A673 (cell line): Measurements from ENCODE around the gene MAP4K5.

Experiments used
- EZH2 ChIP-seq: fragments of 200-600 bp; sonication (generic); IDR thresholded peaks from 2 replicates; pipeline ENCODE4 v1.6.1; 2017; ENCODE audit warnings: borderline replicate concordance, low read depth, mild to moderate bottlenecking, mixed read lengths, antibody characterized with exemption, low read length; ENCODE audit not compliant: poor library complexity, severe bottlenecking
- TF ChIP-seq, protein P1 (sequence below): fragments of 300-800, 200-600 bp; sonication (generic); conservative IDR thresholded peaks from 2 replicates; pipeline ENCODE4 v1.5.1; 2017; ENCODE audit warnings: low read depth, mild to moderate bottlenecking, antibody characterized with exemption, low read length, moderate library complexity, mixed read lengths

- TF ChIP-seq, protein P1, sequence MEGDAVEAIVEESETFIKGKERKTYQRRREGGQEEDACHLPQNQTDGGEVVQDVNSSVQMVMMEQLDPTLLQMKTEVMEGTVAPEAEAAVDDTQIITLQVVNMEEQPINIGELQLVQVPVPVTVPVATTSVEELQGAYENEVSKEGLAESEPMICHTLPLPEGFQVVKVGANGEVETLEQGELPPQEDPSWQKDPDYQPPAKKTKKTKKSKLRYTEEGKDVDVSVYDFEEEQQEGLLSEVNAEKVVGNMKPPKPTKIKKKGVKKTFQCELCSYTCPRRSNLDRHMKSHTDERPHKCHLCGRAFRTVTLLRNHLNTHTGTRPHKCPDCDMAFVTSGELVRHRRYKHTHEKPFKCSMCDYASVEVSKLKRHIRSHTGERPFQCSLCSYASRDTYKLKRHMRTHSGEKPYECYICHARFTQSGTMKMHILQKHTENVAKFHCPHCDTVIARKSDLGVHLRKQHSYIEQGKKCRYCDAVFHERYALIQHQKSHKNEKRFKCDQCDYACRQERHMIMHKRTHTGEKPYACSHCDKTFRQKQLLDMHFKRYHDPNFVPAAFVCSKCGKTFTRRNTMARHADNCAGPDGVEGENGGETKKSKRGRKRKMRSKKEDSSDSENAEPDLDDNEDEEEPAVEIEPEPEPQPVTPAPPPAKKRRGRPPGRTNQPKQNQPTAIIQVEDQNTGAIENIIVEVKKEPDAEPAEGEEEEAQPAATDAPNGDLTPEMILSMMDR = no peak
- TF ChIP-seq EZH2 = no peak
Measured at GRCh38 chr14:50550294-50550693, 17.9 kb upstream of the MAP4K5 start.
